Activated CD8-positive, alpha-beta memory T cell treated with anti-CD3 and anti-CD28 coated beads for 48 hours (primary cell): Measurements from ENCODE around the gene RHOV.

Source experiments
- DNase-seq, 3 experiments: peaks; one replicate each; pipeline ENCODE4 v3.0.0-alpha.2; 2020; ENCODE audit warnings: low read depth in 2 of 3, low spot score in 2 of 3

Gene RHOV

GRCh38 chr15:40846841-40847222 lies 27.2 kb downstream of the RHOV start:
- DNase-seq, result no peak

GRCh38 chr15:40845511-40846284 lies 28.3 kb downstream of the RHOV start:
- DNase-seq, result no peak

GRCh38 chr15:40845036-40845435 lies 29.0 kb downstream of the RHOV start:
- no peak for DNase-seq

- DNase-seq, result peak; percentile 6 to 43 (median 16)
Measured at GRCh38 chr15:40844696-40845030, 29.4 kb downstream of the RHOV start.

GRCh38 chr15:40843885-40844695 lies 29.9 kb downstream of the RHOV start, which contains the start of gene SPINT1:
Gene SPINT1, plus strand, starts transcription at chr15:40844048. Its CDS starts 507 bp downstream, at chr15:40844555.
- peak; percentile 23 to 56 (median 38) for DNase-seq

GRCh38 chr15:40843261-40843884 lies 30.7 kb downstream of the RHOV start:
- DNase-seq, result no peak

- no peak for DNase-seq
Measured at GRCh38 chr15:40841741-40842140, 32.3 kb downstream of the RHOV start.

GRCh38 chr15:40838756-40839155 lies 35.3 kb downstream of the RHOV start:
- DNase-seq, result no peak

- DNase-seq, result no peak
Measured at GRCh38 chr15:40836020-40836419, 38.0 kb downstream of the RHOV start.

GRCh38 chr15:40832903-40833302 lies 41.1 kb downstream of the RHOV start:
- no peak for DNase-seq

- DNase-seq, result no peak
Measured at GRCh38 chr15:40831861-40832260, 42.2 kb downstream of the RHOV start.

- no peak for DNase-seq
Measured at GRCh38 chr15:40830884-40831283, 43.1 kb downstream of the RHOV start.

- no peak for DNase-seq
Measured at GRCh38 chr15:40829115-40829514, 44.9 kb downstream of the RHOV start.

GRCh38 chr15:40828447-40829036 lies 45.5 kb downstream of the RHOV start, which contains the start of gene PPP1R14D:
Gene PPP1R14D, minus strand, starts transcription at chr15:40828708. Its CDS starts 67 bp downstream, at chr15:40828641.
- DNase-seq, result no peak

GRCh38 chr15:40826423-40827075 lies 47.5 kb downstream of the RHOV start:
- no peak for DNase-seq

GRCh38 chr15:40825661-40826422 lies 48.2 kb downstream of the RHOV start:
- no peak for DNase-seq

GRCh38 chr15:40823572-40824343 lies 50.3 kb downstream of the RHOV start:
- no peak for DNase-seq
